ENCODE measurements around the gene TRAF3IP3.

The TRAF3IP3 gene

DNA sequence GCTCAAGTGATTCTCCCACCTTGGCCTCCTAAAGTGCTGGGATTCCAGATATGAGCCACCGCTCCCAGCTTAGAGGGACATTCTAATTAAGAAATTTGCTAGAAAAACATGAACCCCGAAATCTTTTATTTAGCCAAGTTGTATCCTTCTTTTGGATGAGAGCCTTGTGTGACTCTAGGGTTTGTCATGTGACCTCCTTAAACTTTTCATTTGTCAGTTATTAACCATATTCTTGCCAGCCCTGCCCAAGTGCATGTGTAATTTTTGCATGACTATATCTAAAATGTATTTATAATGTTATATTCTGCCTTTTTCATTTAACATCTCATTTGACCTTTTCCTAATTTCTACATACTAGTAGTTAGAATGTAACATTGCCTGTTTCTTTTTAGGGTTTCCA, 73.9 kb downstream of the TRAF3IP3 start:
- DNase-seq (ENCODE audit: low read depth in 2 of 2): no peak

- DNase-seq (ENCODE audit: low read depth in 2 of 2): no peak
These were observed 74.9 kb downstream of the TRAF3IP3 start for GRCh38 chr1:209830722-209831121.

- no peak for DNase-seq (ENCODE audit: low read depth in 2 of 2)
These were observed 75.8 kb downstream of the TRAF3IP3 start for GRCh38 chr1:209831615-209832014.
